Pons (tissue), 1 donor: ENCODE data around the gene DDHD1.
"Not testable (repeated sequence)": the region's sequence is repeated elsewhere in the genome, so short reads cannot be mapped to it uniquely, and the experiment has no call there.

Experiments used
- DNase-seq: peaks from one replicate; pipeline ENCODE4 v3.0.0-alpha.2; 2016; ENCODE audit warnings: low spot score

Gene DDHD1

DNA sequence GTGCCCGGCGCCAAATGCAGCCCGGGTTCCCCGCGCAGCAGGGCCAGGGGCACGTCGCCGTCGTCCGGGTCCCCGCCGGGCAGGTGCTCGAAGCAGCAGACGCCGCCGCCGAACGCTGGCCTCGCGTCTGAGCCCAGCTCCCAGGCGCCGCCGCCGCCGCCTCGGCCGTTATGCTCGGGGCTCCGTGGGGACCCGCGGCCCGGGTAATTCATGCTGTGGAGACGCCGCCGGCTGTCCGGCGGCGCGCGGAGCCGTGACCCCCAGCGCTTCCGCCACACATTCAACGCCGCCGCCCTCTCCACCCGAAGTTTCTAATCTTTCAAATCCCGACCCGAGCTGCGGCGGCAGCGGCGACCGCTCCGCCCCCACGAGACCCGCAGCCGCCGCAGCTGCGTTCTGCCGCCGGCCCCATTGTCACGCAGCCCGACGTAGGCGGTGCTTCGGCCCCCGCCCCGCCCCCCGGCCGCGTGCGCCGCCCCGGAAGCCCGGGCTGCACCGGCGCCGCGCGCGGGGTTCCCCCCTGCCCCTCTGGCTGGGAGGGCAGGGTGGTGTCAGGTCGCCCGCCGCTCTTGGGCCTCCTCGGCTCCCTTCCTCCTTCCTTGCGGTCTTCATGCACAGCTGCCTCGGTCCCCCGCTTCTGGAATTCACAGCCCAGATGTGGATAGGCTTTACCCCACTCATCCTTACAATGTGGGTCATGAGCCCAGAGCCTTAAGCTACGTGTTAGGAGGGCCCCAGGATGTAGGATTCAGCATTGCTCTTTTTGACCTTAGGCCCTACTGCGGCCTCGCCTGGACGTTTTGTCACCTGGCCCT, at the start of gene DDHD1:
Gene DDHD1 (minus strand): TSS at position 437 of the 815 bp plus-strand sequence. CDS start 225 bp downstream, at position 212.
- peak; percentile 64 for DNase-seq

- no peak for DNase-seq
Observed at GRCh38 chr14:53195949-53196348, 42.8 kb upstream of the DDHD1 start.

- no peak for DNase-seq
Observed at GRCh38 chr14:53193193-53193592, 40.1 kb upstream of the DDHD1 start.

GRCh38 chr14:53192052-53192760, 39.1 kb upstream of the DDHD1 start:
- no peak for DNase-seq

- DNase-seq = no peak
Observed at GRCh38 chr14:53190938-53191337, 37.8 kb upstream of the DDHD1 start.

- DNase-seq = no peak
Observed at GRCh38 chr14:53187921-53188463, 34.9 kb upstream of the DDHD1 start.

- DNase-seq = no peak
Observed at GRCh38 chr14:53186532-53186931, 33.4 kb upstream of the DDHD1 start.

DNA sequence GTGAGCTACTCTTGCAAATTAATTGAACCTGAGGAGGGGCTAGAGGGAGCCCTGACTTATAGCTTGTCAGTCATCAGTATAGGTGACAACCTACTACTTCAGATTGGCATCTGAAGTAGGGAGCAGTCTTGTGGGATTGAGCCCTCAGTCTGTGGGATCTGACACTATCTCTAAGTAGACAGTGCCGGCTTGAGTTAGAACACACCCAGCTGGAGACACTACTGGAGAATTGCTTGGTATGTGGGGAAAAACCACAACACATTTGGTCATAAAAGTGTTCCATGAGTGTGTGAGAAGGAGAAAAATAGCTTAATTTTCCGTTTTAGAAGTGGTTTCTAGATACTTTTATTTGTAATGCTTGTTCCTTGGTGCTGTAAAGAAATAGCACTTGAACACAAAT, 30.5 kb upstream of the DDHD1 start:
- DNase-seq = no peak

GRCh38 chr14:53183056-53183455, 29.9 kb upstream of the DDHD1 start:
- no peak for DNase-seq

- DNase-seq = not testable (repeated sequence)
Observed at GRCh38 chr14:53181463-53182081, 28.4 kb upstream of the DDHD1 start.

GRCh38 chr14:53180272-53181221, 27.4 kb upstream of the DDHD1 start:
- no peak for DNase-seq

DNA sequence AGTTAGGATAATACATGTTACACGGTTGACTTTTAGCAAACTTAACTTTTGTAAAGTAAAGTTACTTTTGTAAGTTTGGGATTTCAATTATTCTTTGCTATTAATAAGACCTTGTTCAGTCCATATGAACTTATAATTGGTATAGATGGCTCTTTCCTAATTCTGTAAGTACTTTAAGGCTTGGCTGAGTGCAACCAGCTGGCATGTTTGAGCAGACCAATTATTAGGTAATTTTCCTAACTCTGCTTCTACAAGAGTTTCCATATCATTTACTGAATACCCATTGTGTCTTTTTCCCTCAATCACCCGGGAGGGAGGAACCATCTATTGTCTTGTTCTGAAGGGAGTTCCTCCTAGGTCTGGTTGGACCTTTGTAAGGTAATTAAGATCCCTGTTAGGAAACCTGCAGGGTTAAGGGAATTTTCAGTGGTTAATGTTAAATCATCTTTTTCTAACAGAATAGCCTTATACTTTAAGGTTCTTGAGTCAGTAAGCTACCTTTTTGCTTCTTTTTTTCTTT, 26.4 kb upstream of the DDHD1 start:
- DNase-seq = not testable (repeated sequence)

DNA sequence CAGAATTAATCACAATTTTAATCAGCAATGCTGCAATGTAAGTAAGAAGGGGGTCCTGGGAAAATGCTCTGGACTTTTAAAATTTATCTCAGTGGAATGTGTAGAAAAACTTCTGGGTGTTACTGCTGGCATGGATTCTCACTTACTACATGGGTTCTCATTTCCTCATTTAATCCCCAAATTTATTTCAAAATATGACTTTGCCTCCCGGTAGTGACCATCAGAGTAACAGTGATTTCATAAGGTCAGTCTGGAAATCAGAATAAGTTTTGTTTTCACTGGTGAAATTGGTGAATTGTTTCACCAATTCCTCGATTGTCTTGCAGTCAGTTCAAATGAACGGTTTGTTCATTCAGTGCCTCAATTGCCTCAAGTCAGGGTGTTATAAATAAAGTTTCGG, 22.3 kb upstream of the DDHD1 start:
- no peak for DNase-seq

DNA sequence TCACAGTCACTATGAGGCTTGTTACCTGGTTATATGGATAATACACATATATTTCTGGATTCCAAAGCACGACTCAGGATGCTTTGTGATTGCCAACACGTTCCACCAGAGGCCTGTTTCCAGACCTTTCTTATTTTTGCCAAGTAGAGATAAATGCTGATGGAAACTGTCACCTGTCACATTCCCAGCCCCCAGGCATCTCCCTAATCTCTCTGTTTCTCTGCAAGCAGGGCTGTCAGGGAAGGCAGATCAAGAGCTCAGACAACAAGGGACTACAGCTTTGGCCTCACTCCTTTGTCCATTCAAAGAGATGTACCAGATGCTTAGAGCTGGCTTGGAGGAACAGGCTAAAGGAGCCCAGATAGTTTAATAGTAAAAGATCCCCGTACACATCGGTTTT, 21.8 kb upstream of the DDHD1 start:
- DNase-seq = no peak

DNA sequence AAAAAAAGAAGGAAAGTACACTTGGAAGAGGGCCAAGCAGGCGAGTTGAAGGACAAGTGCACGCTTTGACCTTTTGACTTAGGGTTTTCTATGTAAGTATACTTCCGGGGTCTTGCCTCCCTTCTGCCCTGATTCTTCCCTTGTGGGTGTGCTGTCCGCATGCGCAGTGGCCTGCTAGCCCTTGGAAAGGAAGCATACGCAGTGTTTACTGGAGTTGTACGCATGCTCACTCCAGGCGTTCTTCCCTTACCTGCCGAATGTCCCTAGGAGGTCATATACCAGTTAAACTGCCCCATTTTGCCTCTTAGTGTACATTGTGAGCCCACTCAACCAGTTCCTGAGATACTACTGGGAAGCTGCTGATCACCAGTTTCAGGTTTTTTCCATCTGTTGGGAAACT, 15.7 kb upstream of the DDHD1 start:
- no peak for DNase-seq

- no peak for DNase-seq
Observed at GRCh38 chr14:53167602-53168328, 14.6 kb upstream of the DDHD1 start.

- no peak for DNase-seq
Observed at GRCh38 chr14:53161758-53162435, 8.8 kb upstream of the DDHD1 start.

- no peak for DNase-seq
Observed at GRCh38 chr14:53156238-53156637, 3.1 kb upstream of the DDHD1 start.

- DNase-seq = no peak
Observed at GRCh38 chr14:53153702-53154112, 584 bp upstream of the DDHD1 start.
